NCI-H1048 (cell line): ENCODE results near the gene SIGLEC11.
"Not testable (repeated sequence)": the region's sequence is repeated elsewhere in the genome, so short reads cannot be mapped to it uniquely, and the experiment has no call there.

Experiments
- DNase-seq: peaks from one replicate; lab custom pipeline; 2025; lab: John Stamatoyannopoulos, UW

The SIGLEC11 gene

GRCh38 chr19:49981603-49982593, 20.9 kb upstream of the SIGLEC11 start:
- DNase-seq = no peak

DNA sequence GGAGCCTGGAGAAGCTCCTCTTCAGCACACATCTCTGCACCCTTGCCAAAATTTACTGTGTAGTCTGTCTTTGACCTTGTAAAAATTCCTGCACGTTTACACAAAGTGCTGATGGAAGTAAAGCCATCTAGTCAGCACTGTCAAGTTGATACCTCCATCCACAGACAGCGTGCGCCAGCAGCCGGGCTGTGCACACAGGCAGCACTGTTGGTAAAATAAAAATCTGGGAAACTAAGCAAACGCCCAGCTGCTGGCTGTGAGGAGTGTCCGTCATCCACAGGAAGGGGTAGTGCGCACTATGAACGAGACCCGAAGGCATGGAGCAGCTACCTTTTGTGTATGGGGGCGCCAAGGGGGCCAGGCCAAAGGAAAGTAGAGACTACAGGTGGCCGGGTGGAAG, 17.4 kb upstream of the SIGLEC11 start:
- no peak for DNase-seq

DNA sequence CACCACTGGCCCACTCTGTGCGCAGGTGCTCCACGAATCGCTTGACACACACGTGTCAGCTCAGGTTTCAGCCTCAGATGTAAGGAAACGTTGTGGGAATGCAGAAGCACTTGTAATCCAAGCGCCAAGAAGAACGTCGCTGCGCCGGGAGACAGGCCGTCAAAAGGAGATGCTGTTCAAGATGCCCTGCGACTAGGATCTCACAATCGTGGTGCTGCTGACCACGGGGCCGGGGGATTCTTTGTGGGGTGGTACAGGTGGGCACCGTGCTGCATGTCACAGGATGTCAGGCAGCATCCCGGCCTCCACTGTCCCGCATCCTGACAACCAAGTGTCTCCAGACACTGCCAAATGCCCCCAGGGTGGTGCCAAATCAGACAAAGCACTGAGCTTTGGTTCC, 16.9 kb upstream of the SIGLEC11 start:
- no peak for DNase-seq

DNA sequence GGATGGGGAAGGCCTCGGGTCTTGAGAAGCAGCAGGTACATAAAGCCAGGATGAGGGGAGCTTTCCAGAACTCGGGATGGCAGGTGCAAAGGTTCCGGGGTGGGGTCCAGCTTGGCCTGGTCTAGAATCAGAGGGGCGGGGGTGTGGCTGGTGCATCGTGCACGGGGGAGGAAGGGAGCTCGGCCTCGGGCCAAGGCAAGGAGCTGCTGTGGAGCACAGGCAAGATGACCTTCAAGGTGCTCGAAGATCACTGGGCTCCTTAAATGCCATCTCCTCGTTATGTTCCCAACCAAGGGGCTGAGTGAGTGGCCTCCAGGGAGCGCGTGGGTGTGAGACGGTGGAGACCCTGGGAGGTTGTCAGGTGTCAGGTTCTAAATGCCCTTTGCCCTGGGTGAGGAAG, 16.1 kb upstream of the SIGLEC11 start:
- no peak for DNase-seq

- DNase-seq = no peak
These were observed 15.5 kb upstream of the SIGLEC11 start for GRCh38 chr19:49976496-49976895.

- no peak for DNase-seq
These were observed 14.1 kb upstream of the SIGLEC11 start for GRCh38 chr19:49975051-49975450.

DNA sequence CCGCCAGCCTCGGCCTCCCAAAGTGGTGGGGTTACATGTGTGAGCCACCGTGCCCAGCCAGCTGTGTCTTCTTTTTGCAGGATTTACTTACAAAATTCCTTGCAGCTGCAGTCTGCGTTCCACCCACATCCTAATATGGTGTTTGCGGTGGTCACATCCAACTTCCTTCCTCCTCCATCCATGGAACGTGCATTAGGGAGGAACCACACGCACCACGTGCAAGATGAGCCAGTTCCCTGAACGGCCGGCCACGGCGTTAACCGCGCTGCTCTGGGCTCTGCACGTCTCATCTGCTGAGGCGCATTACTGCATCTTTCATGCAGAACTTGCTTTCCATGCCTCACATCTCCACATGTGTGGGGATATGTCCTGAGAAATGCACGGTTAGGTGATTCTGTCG, 13.0 kb upstream of the SIGLEC11 start:
- no peak for DNase-seq

DNA sequence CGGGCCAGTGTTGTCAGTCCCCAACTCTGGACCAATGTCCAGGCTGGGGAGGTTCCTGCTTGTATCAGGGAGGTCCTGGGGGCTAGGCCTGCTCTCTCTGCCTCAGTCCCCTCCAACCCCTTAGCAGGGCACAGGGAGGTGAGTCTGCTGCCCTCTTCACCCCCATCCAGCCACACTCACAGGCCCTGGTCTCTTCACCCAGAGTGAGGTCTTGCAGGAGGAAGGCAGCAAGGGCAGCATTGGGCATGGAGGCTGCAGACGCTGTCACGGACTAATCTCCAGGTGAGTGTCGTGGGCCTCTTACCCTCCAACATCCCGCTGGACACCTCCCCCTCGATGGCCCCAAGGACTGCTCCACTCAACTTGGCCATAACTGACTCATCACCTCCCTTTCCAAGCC, 11.9 kb upstream of the SIGLEC11 start:
- DNase-seq = no peak

DNA sequence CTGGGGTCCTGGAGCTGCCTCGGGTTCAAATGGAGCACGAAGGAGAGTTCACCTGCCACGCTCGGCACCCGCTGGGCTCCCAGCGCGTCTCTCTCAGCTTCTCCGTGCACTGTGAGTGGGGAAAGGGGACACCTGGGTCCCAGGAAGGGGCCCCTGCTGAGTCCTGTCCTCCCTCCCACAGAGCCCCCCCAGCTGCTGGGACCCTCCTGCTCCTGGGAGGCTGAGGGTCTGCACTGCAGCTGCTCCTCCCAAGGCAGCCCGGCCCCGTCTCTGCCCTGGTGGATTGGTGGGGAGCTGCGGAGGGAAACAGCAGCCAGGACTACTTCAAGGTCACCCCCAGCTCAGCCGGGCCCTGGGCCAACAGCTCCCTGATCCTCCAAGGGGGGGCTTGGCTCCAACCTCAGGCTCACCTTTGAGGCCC, 11.0 kb upstream of the SIGLEC11 start:
- DNase-seq = no peak

DNA sequence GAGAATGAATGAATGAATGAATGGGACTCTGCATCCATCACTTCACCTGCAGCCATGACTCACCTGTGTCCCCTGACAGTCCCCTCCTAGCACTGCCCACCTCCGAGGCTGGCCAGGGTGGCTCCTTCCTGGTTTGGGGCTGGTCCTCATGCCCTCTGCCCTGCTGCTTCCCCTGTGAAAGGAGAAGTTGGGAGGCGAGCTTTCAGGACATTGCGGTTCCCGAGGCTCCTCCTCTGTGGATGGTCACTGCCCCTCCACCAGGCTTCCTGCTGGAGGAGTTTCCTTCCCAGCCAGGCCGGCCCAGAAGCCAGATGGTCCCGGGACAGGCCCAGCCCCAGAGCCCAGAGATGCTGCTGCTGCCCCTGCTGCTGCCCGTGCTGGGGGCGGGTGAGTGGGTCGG, 8.4 kb upstream of the SIGLEC11 start:
- not testable (repeated sequence) for DNase-seq

DNA sequence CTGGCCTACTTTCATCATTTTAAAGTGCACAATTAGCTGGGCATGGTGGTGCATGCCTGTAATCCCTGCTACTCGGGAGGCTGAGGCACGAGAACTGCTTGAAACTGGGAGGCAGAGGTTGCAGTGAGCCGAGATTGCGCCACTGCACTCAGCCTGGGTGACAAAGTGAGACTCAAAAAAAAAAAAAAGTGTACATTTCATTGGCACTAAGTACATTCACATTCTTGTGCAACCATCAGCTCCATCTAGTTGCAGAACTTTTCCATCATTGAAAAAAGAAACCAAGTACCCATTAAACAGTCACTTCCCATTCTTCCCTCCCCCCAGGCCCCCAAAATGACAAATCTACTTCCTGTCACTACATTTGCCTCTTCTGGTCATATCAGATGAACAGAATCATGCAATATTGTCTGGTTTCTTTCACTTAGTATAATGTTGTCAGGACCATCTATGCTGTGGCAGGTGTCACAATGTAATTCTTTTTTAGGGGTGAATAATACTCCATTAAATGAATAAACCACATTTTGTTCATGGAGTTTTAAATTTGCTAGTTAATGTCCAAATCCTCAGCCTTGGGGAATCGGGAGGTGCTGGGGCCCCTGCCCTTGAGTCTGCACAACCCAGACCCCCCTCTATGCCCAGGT, 7.4 kb upstream of the SIGLEC11 start:
- no peak for DNase-seq

DNA sequence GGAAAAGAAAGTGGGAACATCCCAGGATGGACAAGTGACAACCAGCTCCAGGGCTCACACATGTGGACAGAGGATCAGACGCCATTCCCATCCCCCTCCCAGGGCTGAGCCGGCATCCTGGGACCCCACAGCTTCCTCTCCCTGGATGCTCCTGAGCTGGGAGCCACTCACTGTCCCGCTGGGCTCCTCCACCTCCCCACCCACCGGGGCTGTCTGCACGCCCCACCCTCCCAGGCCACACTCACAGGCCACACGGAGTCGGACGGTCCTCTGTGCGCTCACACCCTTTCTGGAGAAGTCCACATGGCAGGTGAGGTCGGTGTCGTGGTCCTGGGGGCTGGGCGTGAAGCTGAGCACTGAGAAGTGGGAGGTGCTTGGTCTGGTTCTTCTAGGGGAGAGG, 1.1 kb downstream of the SIGLEC11 start:
- DNase-seq = not testable (repeated sequence)

GRCh38 chr19:49958596-49958995, 2.4 kb downstream of the SIGLEC11 start:
- not testable (repeated sequence) for DNase-seq

- DNase-seq = not testable (repeated sequence)
These were observed 2.8 kb downstream of the SIGLEC11 start for GRCh38 chr19:49958144-49958543.

GRCh38 chr19:49957262-49957915, 3.6 kb downstream of the SIGLEC11 start:
- no peak for DNase-seq

GRCh38 chr19:49956115-49956495, 4.9 kb downstream of the SIGLEC11 start:
- DNase-seq = no peak

DNA sequence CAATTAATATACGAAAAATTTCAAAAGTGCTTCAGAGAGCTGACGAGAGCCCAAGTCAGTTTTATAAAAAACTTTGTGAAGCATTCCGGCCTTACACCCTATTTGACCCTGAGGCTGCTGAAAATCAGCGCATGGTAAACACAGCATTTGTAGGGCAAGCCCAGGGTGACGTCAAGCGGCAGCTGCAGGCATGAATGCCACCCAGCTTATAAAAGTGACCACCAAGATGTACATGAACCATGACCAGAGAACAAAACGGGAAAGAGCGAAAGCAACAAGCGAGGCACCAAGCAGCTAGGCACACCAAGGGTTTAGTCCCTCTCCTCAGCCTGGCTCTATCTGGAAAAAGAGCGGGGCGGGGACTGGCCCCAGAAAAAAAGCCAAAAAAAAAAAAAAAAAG, 6.0 kb downstream of the SIGLEC11 start:
- DNase-seq = no peak

DNA sequence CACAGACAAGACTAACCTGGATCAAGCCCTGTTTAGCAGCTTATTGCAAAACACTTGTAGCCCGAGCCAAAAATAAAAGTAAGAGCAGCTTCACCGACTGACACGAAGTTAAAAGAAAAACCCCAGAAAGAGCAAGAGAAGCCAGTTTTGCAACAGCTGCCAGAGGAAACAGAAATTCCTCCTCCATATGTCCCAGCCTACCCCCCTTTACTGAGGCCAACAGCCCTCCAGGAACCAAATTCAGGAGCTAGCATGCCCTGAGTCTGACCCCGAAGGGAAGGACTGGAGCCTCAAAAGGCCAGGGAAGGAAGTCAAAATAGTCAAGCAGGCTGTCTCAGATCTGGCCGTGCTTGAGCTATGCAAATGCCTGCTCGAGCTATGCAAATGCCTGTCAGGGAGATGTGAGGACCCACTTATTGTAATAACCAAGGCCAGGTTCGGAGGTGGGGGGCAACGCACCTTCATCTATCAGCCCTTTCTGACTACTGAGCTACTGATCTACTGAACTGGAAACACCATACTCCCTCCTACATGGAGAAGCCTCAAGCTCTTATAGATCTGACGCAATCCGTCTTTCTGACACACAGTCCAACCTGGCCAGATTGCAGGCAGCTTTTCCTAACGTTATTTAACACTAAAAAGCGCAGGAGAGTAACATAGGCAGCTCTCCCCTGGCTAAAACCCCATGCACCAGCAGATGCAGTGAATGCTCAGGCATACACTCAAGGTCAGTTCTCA, 6.7 kb downstream of the SIGLEC11 start:
- DNase-seq = no peak

DNA sequence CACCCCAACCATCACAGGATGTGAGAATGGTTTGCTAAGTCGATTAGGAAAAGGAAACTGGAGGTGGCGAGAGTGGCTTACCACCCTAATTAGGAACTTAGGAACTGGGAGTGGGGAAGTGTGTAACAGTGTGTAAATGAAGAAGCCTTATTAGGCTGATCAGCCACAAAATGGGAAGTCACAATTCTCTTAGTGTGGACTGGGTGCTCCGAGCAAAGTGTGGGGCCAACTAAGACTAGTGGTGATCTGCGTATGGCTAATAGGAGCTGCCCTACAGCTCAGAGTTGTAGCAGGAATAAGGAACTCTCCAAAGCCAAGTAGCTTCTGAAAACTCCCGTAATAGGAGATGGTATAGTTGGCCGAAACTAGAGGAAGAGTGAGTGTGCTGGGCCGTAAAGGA, 7.6 kb downstream of the SIGLEC11 start:
- no peak for DNase-seq

DNA sequence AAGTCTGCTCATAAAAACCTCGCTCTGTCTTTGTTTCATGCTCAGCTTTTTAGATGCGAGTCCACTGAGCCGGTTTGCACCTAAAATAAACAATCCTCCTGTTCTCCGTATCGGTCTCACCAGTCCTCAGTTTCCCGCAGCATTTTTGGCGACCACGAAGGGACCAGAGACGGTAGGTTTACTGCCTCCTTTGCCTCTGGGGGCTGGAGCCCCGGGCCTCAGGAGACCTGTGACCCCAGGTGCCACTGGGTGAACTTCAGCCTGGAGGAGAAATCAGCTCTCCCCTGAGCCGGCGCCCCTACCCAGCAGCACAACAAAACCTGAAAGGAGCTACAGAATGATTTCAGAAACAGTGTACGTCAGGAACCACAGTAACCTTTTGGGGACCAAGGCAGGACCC, 8.1 kb downstream of the SIGLEC11 start:
- DNase-seq = no peak

DNA sequence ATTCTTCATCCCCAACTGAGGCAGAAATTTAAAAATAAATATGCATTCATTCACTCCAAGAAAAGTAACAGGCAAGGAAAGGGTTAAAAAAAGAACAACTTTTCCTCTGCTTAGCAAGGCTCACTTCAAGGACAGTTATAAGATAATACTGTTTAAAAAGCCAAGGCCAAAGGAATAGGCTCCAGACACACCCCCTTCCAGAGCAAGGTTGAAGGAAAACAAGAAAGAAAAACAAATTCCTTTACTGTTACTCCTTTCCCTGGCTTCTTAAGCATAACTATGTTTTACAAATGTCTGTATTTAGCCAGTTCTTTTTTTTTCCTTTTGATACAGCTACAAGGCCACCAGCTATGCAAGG, 8.5 kb downstream of the SIGLEC11 start:
- no peak for DNase-seq

DNA sequence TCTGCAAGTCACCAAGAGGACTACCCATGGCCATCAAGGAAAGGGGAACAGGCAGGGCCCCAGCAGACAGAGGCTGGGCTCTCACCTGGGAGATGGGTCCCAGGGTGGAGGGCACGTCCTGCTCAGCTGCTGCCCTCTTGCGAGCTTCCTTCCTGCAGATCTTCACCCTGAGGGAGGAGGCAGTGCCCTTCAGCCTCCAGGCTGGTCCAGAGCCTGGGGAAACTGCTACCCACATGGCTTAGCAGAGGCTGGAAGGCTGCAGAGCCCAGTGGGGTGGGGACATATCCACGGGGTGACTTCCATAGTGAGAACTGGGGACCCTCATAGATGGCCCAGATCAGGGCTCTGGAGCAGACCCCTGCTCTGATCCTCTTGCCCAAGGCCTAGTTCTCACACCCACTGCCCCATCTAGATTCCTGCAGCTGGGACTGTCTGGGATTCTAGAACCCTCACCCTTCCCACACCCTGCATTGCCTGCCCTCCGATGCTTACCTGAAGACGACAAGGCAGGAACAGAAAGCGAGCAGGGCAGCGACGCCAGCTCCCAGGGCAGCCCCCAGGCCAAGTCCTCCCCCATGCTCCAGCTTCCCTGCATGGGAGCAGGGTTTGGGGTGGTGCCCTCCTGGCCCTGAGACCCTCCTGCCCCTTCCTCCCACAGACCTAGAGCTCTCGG, 9.0 kb downstream of the SIGLEC11 start:
- no peak for DNase-seq
